ENCODE results near the gene SLC6A19. TPM values are rescaled to one million over a fixed set of nuclear protein-coding genes. Genes with fewer than 3 reads are reported as not detected.

Gene SLC6A19
- total RNA-seq, 4 donors from 2014 or later, result 2.5 to 106 (median 69.5) TPM; not detected in 1

DNA sequence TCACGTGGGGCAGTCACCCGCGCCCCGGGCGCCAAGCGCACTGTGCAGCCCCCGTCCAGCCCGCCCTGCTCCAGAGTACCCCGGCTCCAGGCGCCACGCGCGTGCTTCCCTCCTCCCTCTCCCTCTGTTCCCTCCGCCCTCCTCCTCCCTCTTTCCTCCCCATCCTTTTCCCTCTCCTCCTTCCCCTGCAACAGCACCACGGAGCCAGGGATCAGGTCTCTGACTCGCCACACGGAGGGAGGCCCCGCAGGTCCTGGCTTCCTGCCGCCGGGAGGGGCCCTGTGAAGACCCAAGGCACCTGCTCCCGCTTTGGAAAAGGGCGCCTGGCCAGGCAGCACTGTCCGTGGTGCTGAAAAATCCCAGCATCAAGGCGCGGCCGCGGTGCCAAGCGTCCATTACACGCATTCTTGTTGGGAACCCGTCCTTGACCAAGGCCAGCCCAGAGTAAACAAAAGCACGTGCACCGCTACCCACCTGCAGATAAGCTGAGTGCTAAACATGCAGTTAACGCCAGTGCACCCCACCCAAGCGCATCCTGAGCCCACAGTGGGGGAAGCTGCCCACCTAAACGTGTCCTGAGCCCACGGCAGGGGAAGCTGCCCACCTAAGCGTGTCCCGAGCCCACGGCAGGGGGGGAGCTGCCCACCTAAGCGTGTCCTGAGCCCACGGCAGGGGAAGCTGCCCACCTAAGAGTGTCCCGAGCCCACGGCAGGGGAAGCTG is 45.5 kb downstream of the SLC6A19 start:
- TF ChIP-seq POLR2AphosphoS5 (IDR thresholded peaks at IDR 0.05) (no peak), EP300 (IDR thresholded peaks at IDR 0.05; ENCODE audit: low read depth) (no peak), POLR2A (IDR thresholded peaks at IDR 0.05) (no peak)
- TF ChIP-seq, protein P1, sequence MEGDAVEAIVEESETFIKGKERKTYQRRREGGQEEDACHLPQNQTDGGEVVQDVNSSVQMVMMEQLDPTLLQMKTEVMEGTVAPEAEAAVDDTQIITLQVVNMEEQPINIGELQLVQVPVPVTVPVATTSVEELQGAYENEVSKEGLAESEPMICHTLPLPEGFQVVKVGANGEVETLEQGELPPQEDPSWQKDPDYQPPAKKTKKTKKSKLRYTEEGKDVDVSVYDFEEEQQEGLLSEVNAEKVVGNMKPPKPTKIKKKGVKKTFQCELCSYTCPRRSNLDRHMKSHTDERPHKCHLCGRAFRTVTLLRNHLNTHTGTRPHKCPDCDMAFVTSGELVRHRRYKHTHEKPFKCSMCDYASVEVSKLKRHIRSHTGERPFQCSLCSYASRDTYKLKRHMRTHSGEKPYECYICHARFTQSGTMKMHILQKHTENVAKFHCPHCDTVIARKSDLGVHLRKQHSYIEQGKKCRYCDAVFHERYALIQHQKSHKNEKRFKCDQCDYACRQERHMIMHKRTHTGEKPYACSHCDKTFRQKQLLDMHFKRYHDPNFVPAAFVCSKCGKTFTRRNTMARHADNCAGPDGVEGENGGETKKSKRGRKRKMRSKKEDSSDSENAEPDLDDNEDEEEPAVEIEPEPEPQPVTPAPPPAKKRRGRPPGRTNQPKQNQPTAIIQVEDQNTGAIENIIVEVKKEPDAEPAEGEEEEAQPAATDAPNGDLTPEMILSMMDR (IDR thresholded peaks at IDR 0.05), result no peak
- 17% methylated on average over 43 of the region's 43 CpGs; no CpG with 5 or more reads in 1 of the 2 donors for WGBS, 2 donors (ENCODE audit: low coverage in 1 of 2)
- Histone ChIP-seq H3K27me3 (peaks cover 47% of the 10 kb centered on the region), H3K27ac (no peak overlapping the region), H3K4me1 (peaks cover 0 to 7% (median 2%) of the 10 kb centered on the region in 4 donors), H3K9me3 (no peaks in the 10 kb centered on the region), H3K36me3 (no peaks in the 10 kb centered on the region), H3K4me3 (no peak overlapping the region)
- intact Hi-C loops (cut with DNase I; ENCODE audit: low total_unique reads), result no loop called here
- peak; percentile 35 for DNase-seq
- in situ Hi-C loops (cut with MboI; ENCODE audit: low pct_ligation_motif_present in 1 of 4, low pct_unique_long_range_greater_than_20kb in 1 of 4, low sequenced_read_pairs in 3 of 4), result no loop called here

DNA sequence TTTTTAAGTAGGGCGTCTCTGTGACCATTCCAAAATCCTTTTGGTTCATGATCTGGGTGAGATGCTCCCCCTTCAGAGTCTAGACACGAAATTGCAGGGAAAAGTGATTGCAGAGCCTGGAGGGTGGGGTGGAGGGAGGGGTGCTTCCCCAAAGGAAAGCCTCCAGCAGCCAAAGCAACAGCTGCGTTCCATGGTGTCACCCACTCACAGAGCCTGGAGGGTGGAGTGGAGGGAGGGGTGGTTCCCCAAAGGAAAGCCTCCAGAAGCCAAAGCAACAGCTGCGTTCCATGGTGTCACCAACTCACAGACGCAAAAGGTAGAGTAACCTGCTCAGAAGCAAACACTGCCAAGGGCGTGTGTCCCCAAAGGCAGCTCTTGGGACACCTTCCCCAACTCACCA is 46.4 kb downstream of the SLC6A19 start:
- TF ChIP-seq POLR2AphosphoS5 (IDR thresholded peaks at IDR 0.05) (no peak), EP300 (IDR thresholded peaks at IDR 0.05; ENCODE audit: low read depth) (no peak), POLR2A (IDR thresholded peaks at IDR 0.05) (no peak)
- TF ChIP-seq, protein P1 (IDR thresholded peaks at IDR 0.05), result no peak
- no peak for DNase-seq
- Histone ChIP-seq H3K27ac (no peak overlapping the region), H3K4me3 (no peak overlapping the region), H3K36me3 (no peaks in the 10 kb centered on the region), H3K9me3 (no peaks in the 10 kb centered on the region), H3K27me3 (peaks cover 47% of the 10 kb centered on the region), H3K4me1 (peaks cover 0 to 7% (median 2%) of the 10 kb centered on the region in 4 donors)
- in situ Hi-C loops (cut with MboI; ENCODE audit: low pct_ligation_motif_present in 1 of 4, low pct_unique_long_range_greater_than_20kb in 1 of 4, low sequenced_read_pairs in 3 of 4), result no loop called here
- intact Hi-C loops (cut with DNase I; ENCODE audit: low total_unique reads), result no loop called here
- WGBS, 2 donors (ENCODE audit: low coverage in 1 of 2), result 71 to 83% methylated on average over 1 to 6 of the region's 6 CpGs

DNA sequence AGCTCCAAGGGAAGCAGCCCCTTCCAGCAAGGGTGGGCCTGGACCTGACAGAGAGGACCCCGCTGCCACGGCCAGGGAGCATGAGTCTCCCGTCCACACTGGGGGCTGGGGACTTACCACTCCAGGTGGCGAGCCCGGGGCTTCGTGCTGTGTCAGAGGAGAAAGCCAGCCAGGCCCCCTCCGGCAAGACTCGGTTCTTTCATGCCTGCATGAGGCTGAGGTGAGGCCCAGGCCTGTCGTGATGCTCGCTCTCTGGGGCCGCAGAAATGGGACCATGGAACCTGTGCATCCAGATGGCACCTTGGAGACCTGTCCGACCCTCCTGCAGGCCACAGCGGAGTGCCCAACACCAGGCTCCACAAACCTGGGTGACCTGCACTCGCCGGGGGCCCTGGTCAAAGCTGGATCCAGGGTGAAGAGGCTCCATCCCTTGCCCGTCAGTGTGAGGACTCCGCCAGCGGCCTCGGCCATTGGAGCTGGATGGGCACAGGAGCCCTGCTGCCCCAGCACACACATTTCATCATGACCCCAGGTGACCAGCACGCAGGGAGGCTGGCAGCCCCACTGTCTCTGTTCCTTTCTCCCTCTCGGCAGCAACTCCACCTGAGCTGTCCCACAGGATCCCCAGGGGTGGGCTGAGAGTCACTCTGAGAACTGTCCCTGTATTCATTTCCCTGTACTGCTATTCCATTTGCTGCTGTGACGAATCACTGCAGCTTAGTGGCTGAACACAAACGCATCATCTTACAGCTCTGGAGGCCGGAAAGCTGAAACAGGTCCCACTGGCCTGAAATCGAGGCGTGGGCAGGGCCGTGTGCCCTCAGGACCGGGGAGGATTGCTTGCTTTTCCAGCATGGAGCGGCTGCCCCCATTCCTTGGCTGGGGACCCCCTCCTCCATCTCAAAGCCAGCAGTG is 48.2 kb downstream of the SLC6A19 start:
- Histone ChIP-seq H3K9me3 (no peaks in the 10 kb centered on the region), H3K4me3 (no peak overlapping the region), H3K4me1 (peaks cover 0 to 7% (median 2%) of the 10 kb centered on the region in 4 donors), H3K36me3 (no peaks in the 10 kb centered on the region), H3K27ac (no peak overlapping the region), H3K27me3 (peaks cover 38% of the 10 kb centered on the region)
- 81% methylated on average over 29 of the region's 29 CpGs; no CpG with 5 or more reads in 1 of the 2 donors for WGBS, 2 donors (ENCODE audit: low coverage in 1 of 2)
- no peak for DNase-seq
- TF ChIP-seq, protein P1 (IDR thresholded peaks at IDR 0.05), result no peak
- TF ChIP-seq EP300 (IDR thresholded peaks at IDR 0.05; ENCODE audit: low read depth) (no peak), POLR2AphosphoS5 (IDR thresholded peaks at IDR 0.05) (no peak)
- in situ Hi-C loops (cut with MboI; ENCODE audit: low pct_ligation_motif_present in 1 of 4, low pct_unique_long_range_greater_than_20kb in 1 of 4, low sequenced_read_pairs in 3 of 4) (no loop called here), intact Hi-C loops (cut with DNase I; ENCODE audit: low total_unique reads) (no loop called here)
